Ishikawa (cell line): ENCODE results near the gene FBXO40.

Experiments
- CEBPB ChIP-seq: IDR thresholded peaks from 2 replicates; pipeline ENCODE4 v1.6.1; 2012
- CREB1 ChIP-seq: IDR thresholded peaks from 2 replicates; pipeline ENCODE4 v1.6.1; 2012; ENCODE audit warnings: low read depth
- EGR1 ChIP-seq: IDR thresholded peaks from 2 replicates; pipeline ENCODE4 v1.6.1; 2012
- EP300 ChIP-seq: IDR thresholded peaks from 2 replicates; pipeline ENCODE4 v1.6.1; 2012; ENCODE audit warnings: borderline replicate concordance
- FOXM1 ChIP-seq: IDR thresholded peaks from 2 replicates; pipeline ENCODE4 v1.6.1; 2012; ENCODE audit warnings: low read depth, borderline replicate concordance
- NFIC ChIP-seq: IDR thresholded peaks from 2 replicates; pipeline ENCODE4 v1.6.1; 2012
- RAD21 ChIP-seq: IDR thresholded peaks from 2 replicates; pipeline ENCODE4 v1.6.1; 2012; ENCODE audit warnings: low read depth
- REST ChIP-seq: IDR thresholded peaks from 2 replicates; pipeline ENCODE4 v1.6.1; 2012; ENCODE audit warnings: low read depth, mild to moderate bottlenecking
- TAF1 ChIP-seq: IDR thresholded peaks from 2 replicates; pipeline ENCODE4 v1.6.1; 2012; ENCODE audit warnings: low read depth, mild to moderate bottlenecking
- TCF12 ChIP-seq: IDR thresholded peaks from 2 replicates; pipeline ENCODE4 v1.6.1; 2012; ENCODE audit warnings: low read depth
- TEAD4 ChIP-seq: IDR thresholded peaks from 2 replicates; pipeline ENCODE4 v1.6.1; 2012
- YY1 ChIP-seq: IDR thresholded peaks from 2 replicates; pipeline ENCODE4 v1.6.1; 2012; ENCODE audit warnings: low read depth
- ZBTB7A ChIP-seq: IDR thresholded peaks from 2 replicates; pipeline ENCODE4 v1.6.1; 2012; ENCODE audit warnings: low read depth
- TF ChIP-seq, protein P1 (sequence below): IDR thresholded peaks from 2 replicates; pipeline ENCODE4 v1.6.1; 2012
- TF ChIP-seq, protein P2 (sequence below): IDR thresholded peaks from 2 replicates; pipeline ENCODE4 v1.6.1; 2012

FBXO40 gene

GRCh38 chr3:121598564-121598963 is 5.4 kb downstream of the FBXO40 start:
- TF ChIP-seq CREB1 (no peak), TCF12 (no peak), RAD21 (no peak), TAF1 (no peak), EP300 (no peak), EGR1 (no peak), ZBTB7A (no peak), FOXM1 (no peak), NFIC (no peak), YY1 (no peak), REST (no peak), CEBPB (no peak), TEAD4 (no peak)
- TF ChIP-seq, protein P1, sequence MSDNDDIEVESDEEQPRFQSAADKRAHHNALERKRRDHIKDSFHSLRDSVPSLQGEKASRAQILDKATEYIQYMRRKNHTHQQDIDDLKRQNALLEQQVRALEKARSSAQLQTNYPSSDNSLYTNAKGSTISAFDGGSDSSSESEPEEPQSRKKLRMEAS: no peak
- TF ChIP-seq, protein P2, sequence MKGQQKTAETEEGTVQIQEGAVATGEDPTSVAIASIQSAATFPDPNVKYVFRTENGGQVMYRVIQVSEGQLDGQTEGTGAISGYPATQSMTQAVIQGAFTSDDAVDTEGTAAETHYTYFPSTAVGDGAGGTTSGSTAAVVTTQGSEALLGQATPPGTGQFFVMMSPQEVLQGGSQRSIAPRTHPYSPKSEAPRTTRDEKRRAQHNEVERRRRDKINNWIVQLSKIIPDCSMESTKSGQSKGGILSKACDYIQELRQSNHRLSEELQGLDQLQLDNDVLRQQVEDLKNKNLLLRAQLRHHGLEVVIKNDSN: no peak

DNA sequence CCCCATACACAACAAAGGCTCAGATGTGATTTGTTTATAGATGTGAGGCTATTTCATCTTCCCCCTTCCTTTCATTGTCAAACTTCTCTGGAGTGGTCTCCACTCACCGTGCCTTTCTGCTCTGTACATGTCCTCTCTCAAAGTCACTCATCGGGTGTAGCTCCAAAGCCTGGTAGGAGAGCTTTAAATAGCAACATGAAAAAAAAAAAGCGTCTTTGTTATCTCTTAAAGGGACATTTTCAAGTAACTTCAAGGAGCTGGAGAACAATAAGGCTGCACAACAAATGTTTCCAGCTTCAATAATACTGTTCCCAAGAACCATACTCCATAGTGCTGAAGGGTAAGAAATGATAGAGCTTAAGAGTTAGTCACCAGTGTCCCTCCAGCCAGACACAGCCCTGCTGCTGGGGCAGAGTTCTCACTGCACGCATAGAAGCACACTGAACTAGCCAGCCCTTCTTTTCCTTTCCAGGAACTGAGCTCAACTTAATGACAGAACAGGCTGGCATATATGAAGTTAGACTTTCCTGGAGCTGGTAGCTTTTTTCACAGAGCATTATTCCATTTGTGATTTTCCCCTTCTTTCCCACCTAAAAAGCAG is 8.1 kb downstream of the FBXO40 start:
- TF ChIP-seq TCF12 (no peak), EP300 (no peak), CREB1 (no peak), CEBPB (no peak)
- TF ChIP-seq, protein P1: no peak

DNA sequence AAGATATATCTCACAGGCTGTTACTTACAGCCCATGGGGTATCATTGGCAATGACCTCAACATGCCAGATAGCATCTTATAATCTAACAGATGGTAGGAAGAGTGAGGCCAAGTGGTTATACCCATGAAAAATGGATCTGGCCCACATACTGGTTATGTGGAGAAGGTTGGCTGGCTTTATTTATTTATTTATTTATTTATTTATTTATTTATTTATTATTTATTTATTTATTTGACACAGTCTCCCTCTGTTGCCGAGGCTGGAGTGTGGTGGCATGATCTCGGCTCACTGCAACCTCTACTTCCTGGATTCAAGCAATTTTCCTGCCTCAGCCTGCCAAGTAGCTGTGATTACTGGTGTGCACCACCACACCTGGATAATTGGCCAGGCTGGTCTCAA is 11.6 kb downstream of the FBXO40 start:
- no peak for TF ChIP-seq CREB1
- TF ChIP-seq CEBPB: no peak
- no peak for TF ChIP-seq FOXM1
- TF ChIP-seq TAF1: no peak
- TF ChIP-seq ZBTB7A: no peak
- TF ChIP-seq, protein P1: no peak
- no peak for TF ChIP-seq REST
- no peak for TF ChIP-seq TCF12

DNA sequence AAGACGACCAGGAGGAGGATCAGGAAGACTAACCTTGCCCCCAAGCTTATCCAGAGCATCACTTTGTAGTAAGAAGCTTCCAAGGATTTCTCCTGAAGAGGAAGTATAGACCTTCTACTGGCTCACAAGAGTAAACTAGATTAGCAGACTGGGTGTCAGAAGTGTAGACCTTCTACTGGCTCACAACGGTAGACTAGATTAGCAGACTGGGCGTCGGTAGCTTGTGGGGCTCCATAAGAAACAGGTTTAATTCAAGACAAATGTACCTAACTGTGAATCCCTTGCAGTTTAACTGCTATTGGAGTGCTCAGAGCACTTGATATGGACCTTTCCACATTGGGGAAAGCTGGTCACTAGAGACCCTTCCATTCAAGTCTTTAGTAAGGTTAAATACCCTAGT is 12.9 kb downstream of the FBXO40 start:
- TF ChIP-seq NFIC: no peak
- TF ChIP-seq CREB1: no peak
- no peak for TF ChIP-seq TCF12
- no peak for TF ChIP-seq TEAD4
- TF ChIP-seq FOXM1: no peak
- no peak for TF ChIP-seq CEBPB
- TF ChIP-seq TAF1: no peak
- TF ChIP-seq RAD21: no peak
- no peak for TF ChIP-seq ZBTB7A
- TF ChIP-seq, protein P2: no peak
- TF ChIP-seq REST: no peak
- no peak for TF ChIP-seq YY1
- TF ChIP-seq, protein P1: no peak
- TF ChIP-seq EP300: no peak
- no peak for TF ChIP-seq EGR1
